Endothelial cell of umbilical vein (primary cell): ENCODE measurements around the gene COX7A1. TPM values are rescaled to one million over a fixed set of nuclear protein-coding genes. Genes with fewer than 3 reads are reported as not detected.

Experiments used
- BruUV-seq: library from RNA; stranded (reverse); fragments of 400-500 nt; replicated peaks from 2 replicates; lab custom pipeline; 2021; lab: Mats Ljungman, UMichigan
- CTCF ChIA-PET: fragments of 300-600, 350-600 bp; sonication (Branson Sonifier 250); formaldehyde crosslinking; loops from one replicate; lab custom pipeline; 2021; ENCODE audit warnings: antibody characterized with exemption, inconsistent platforms; lab: Charles Lee
- POLR2A ChIA-PET: fragments of 300-600, 350-600 bp; sonication (Branson Sonifier 250); formaldehyde crosslinking; loops from one replicate; lab custom pipeline; 2021; ENCODE audit warnings: antibody characterized with exemption, inconsistent platforms; lab: Charles Lee
- DNase-seq: peaks from one replicate; pipeline ENCODE4 v3.0.0-alpha.2; 2011; ENCODE audit warnings: low read depth, low spot score
- FAIRE-seq: peaks from 2 replicates; lab custom pipeline; 2011; peaks lifted over from hg19 to GRCh38; lab: Jason Lieb, UNC
- H2AFZ ChIP-seq: 2 replicates; pipeline ENCODE4 v1.6.0; 2012; ENCODE audit warnings: low read depth, low read length, control low read depth, inconsistent platforms
- H3K27ac ChIP-seq: 2 replicates; pipeline ENCODE4 v1.5.1; 2011; ENCODE audit warnings: low read depth, mild to moderate bottlenecking, control low read depth, low read length, moderate library complexity; ENCODE audit not compliant: insufficient read depth
- H3K27me3 ChIP-seq, 2 experiments: 2 replicates each; pipeline versions ENCODE4 v1.6.0 to v1.6.1; 2011; ENCODE audit warnings: low read length in 2 of 2, mixed read lengths in 1 of 2; ENCODE audit not compliant: control insufficient read depth in 2 of 2, insufficient read depth in 2 of 2
- H3K36me3 ChIP-seq, 2 experiments: 2 replicates in 1 of 2; 3 replicates in 1 of 2; pipeline ENCODE4 v1.5.1; 2011; ENCODE audit warnings: low read length in 2 of 2, mild to moderate bottlenecking in 1 of 2, moderate library complexity in 1 of 2; ENCODE audit not compliant: control insufficient read depth in 2 of 2, insufficient read depth in 2 of 2; ENCODE audit errors: extremely low read depth in 1 of 2
- H3K4me1 ChIP-seq: 3 replicates; pipeline ENCODE4 v1.5.1; 2011; ENCODE audit warnings: mild to moderate bottlenecking, low read length; ENCODE audit not compliant: control insufficient read depth, insufficient read depth; ENCODE audit errors: extremely low read depth
- H3K4me2 ChIP-seq: 2 replicates; pipeline ENCODE4 v1.6.1; 2011; ENCODE audit warnings: low read length, control low read depth, mixed read lengths; ENCODE audit not compliant: insufficient read depth
- H3K4me3 ChIP-seq, 3 experiments: fragments of 200-600 bp in 1 of 3; sonication (generic), shearing (Covaris generic) in 1 of 3; replicated peaks in 1 of 3; 2 replicates each; pipeline ENCODE4 v1.5.1; 2011 to 2016; ENCODE audit warnings: control low read depth in 3 of 3, low read length in 3 of 3, mild to moderate bottlenecking in 2 of 3, inconsistent platforms in 1 of 3, low read depth in 1 of 3, moderate library complexity in 1 of 3; ENCODE audit not compliant: insufficient read depth in 1 of 3
- H3K79me2 ChIP-seq: 2 replicates; pipeline ENCODE4 v1.6.0; 2012; ENCODE audit warnings: low read length, inconsistent platforms; ENCODE audit not compliant: control insufficient read depth, insufficient read depth
- H3K9ac ChIP-seq: replicated peaks from 2 replicates; pipeline ENCODE3; 2011; ENCODE audit warnings: low read length, control low read depth; ENCODE audit not compliant: insufficient read depth; ENCODE audit errors: extremely low read depth
- H3K9me1 ChIP-seq: replicated peaks from 3 replicates; pipeline ENCODE4 v1.6.0; 2011; ENCODE audit warnings: mild to moderate bottlenecking, low read length; ENCODE audit not compliant: control insufficient read depth, insufficient read depth; ENCODE audit errors: extremely low read depth
- H3K9me3 ChIP-seq: replicated peaks from 2 replicates; pipeline ENCODE4 v1.5.1; 2012; ENCODE audit warnings: low read length, inconsistent platforms; ENCODE audit not compliant: control insufficient read depth, insufficient read depth
- H4K20me1 ChIP-seq: replicated peaks from 2 replicates; pipeline ENCODE3; 2011; ENCODE audit warnings: mild to moderate bottlenecking, low read length; ENCODE audit not compliant: control insufficient read depth, insufficient read depth; ENCODE audit errors: extremely low read depth
- EZH2 ChIP-seq: IDR thresholded peaks from 2 replicates; pipeline ENCODE4 v1.6.1; 2012; ENCODE audit warnings: borderline replicate concordance, low read depth, mild to moderate bottlenecking, moderate library complexity, low read length, inconsistent platforms; ENCODE audit not compliant: severe bottlenecking
- FOS ChIP-seq: IDR thresholded peaks from 2 replicates; pipeline ENCODE4 v1.6.1; 2011; ENCODE audit warnings: mild to moderate bottlenecking, low read length, moderate library complexity, borderline replicate concordance; ENCODE audit not compliant: insufficient read depth
- GATA2 ChIP-seq: IDR thresholded peaks from 2 replicates; pipeline ENCODE4 v1.7.0; 2011; ENCODE audit warnings: low read depth, mild to moderate bottlenecking, moderate library complexity, mixed read lengths, low read length; ENCODE audit not compliant: insufficient read length, insufficient read depth
- JUN ChIP-seq: IDR thresholded peaks from 2 replicates; pipeline ENCODE4 v1.6.1; 2011; ENCODE audit warnings: borderline replicate concordance, low read depth; ENCODE audit not compliant: insufficient read length, insufficient read depth
- MYC ChIP-seq: IDR thresholded peaks from one replicate; pipeline ENCODE4 v1.6.1; 2011; ENCODE audit warnings: mild to moderate bottlenecking, low read depth, low read length
- POLR2A ChIP-seq: IDR thresholded peaks from 2 replicates; pipeline ENCODE4 v1.6.1; 2012; ENCODE audit warnings: low read depth, mild to moderate bottlenecking, control low read depth, low read length
- POLR2AphosphoS5 ChIP-seq: IDR thresholded peaks from 2 replicates; pipeline ENCODE4 v1.6.1; 2012; ENCODE audit warnings: low read depth, mild to moderate bottlenecking, control low read depth, low read length, moderate library complexity; ENCODE audit not compliant: insufficient read depth
- dilution Hi-C: fragments of 300-500 bp; cut with MboI; formaldehyde crosslinking; loops from one replicate; pipeline ENCODE4 v1.15.0; 2019; ENCODE audit warnings: low sequenced_read_pairs; ENCODE audit not compliant: extremely low pct_ligation_motif_present
- intact Hi-C: fragments of 100-400 bp; cut with micrococcal nuclease; formaldehyde crosslinking; loops from one replicate; pipeline ENCODE4 v1.10.0; 2022
- polyA plus RNA-seq, 4 experiments: library from polyadenylated mRNA; depleted of rRNA in 3 of 4; stranded (reverse) in 3 of 4; unstranded in 1 of 4; fragments of >200 nt; gene quantifications; 2 replicates each; pipeline versions ENCODE4 v1.2.1 to v1.2.3, GENCODE V29; 2011 to 2012; ENCODE audit warnings: missing spikeins in 1 of 4
- total RNA-seq: library from RNA; stranded (reverse); gene quantifications from 2 replicates; pipeline ENCODE4 v1.2.3, GENCODE V29; 2021
- TF ChIP-seq, protein P1 (sequence below), 2 donors: IDR thresholded peaks; 1 replicate in 1 of 2; 2 replicates in 1 of 2; pipeline ENCODE4 v1.5.1; 2011; ENCODE audit warnings: low read length in 2 of 2, mild to moderate bottlenecking in 2 of 2, moderate library complexity in 2 of 2, control low read depth in 1 of 2, inconsistent platforms in 1 of 2, low read depth in 1 of 2; ENCODE audit not compliant: insufficient read depth in 1 of 2; ENCODE audit errors: extremely low read depth in 1 of 2
- TF ChIP-seq, protein P2 (sequence below): IDR thresholded peaks from 2 replicates; pipeline ENCODE4 v1.6.1; 2011; ENCODE audit not compliant: insufficient read depth, insufficient read length

Gene COX7A1
- total and polyA plus RNA-seq, 2 donors (not counting 3 experiments of a cell fraction or from before 2014, with no cell fraction given), result 10.6 to 35.2 TPM

DNA sequence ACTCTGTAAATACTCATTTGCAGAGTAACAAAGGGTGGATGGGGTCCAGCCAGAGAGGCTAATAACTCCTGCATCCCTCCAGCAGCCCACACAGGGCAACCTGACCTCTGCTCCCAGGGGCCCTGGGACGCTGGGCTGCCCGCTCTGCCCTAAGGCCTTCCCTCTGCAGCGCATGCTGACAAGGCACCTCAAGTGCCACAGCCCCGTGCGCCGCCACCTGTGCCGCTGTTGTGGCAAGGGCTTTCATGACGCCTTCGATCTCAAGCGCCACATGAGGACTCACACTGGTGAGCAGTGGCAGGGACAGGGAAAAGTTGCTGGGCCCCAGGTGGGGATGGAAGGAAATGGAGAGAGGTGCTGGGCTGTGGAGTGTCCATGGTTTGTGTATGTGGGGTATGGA lies 39.6 kb downstream of the COX7A1 start:
- ChIA-PET CTCF (interaction anchor here (3.6 kb wide), 1 partner anchor 52 kb away, joined by 32 read pairs; no protein-coding TSS in a partner anchor), POLR2A (no interaction called here)
- no peaks in the 10 kb centered on the region for H3K27me3 ChIP-seq
- H3K79me2 ChIP-seq, result peaks cover 13% of the 10 kb centered on the region
- no peak overlapping the region for H3K27ac ChIP-seq
- H2AFZ ChIP-seq, result no peak overlapping the region
- no peak for FAIRE-seq
- H3K9me3 ChIP-seq, result no peaks in the 10 kb centered on the region
- no TSS peak for BruUV-seq
- TF ChIP-seq FOS (no peak), MYC (no peak), POLR2A (no peak), POLR2AphosphoS5 (no peak), EZH2 (no peak), GATA2 (no peak), JUN (no peak)
- TF ChIP-seq, protein P1, sequence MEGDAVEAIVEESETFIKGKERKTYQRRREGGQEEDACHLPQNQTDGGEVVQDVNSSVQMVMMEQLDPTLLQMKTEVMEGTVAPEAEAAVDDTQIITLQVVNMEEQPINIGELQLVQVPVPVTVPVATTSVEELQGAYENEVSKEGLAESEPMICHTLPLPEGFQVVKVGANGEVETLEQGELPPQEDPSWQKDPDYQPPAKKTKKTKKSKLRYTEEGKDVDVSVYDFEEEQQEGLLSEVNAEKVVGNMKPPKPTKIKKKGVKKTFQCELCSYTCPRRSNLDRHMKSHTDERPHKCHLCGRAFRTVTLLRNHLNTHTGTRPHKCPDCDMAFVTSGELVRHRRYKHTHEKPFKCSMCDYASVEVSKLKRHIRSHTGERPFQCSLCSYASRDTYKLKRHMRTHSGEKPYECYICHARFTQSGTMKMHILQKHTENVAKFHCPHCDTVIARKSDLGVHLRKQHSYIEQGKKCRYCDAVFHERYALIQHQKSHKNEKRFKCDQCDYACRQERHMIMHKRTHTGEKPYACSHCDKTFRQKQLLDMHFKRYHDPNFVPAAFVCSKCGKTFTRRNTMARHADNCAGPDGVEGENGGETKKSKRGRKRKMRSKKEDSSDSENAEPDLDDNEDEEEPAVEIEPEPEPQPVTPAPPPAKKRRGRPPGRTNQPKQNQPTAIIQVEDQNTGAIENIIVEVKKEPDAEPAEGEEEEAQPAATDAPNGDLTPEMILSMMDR (IDR thresholded peaks at IDR 0.05; ENCODE audit: extremely low read depth in 1 of 2, insufficient read depth in 1 of 2, low read depth in 1 of 2, low read length in 2 of 2), result no peak
- TF ChIP-seq, protein P2, sequence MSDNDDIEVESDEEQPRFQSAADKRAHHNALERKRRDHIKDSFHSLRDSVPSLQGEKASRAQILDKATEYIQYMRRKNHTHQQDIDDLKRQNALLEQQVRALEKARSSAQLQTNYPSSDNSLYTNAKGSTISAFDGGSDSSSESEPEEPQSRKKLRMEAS, result no peak
- intact Hi-C loops, result no loop called here
- H3K4me3 ChIP-seq, result no peak overlapping the region
- H3K36me3 ChIP-seq, result peaks cover 0 to 2% of the 10 kb centered on the region in 2 experiments
- no peak overlapping the region for H3K4me2 ChIP-seq
- peaks cover 15% of the 10 kb centered on the region for H3K4me1 ChIP-seq
- no peak for DNase-seq
- no peaks in the 10 kb centered on the region for H4K20me1 ChIP-seq
- dilution Hi-C loops, result no loop called here
- no peak overlapping the region for H3K9ac ChIP-seq
- no peaks in the 10 kb centered on the region for H3K9me1 ChIP-seq
